Ovary (tissue), 9 donors: ENCODE results near the gene LGI1. TPM values are rescaled to one million over a fixed set of nuclear protein-coding genes. Genes with fewer than 3 reads are reported as not detected.

Experiments used
- DNase-seq, 5 donors: peaks; one replicate each; pipeline ENCODE4 v3.0.0-alpha.2; 2019 to 2020
- H3K27ac ChIP-seq, 2 donors: fragments of 200-600 bp; one replicate each; pipeline versions ENCODE4 v1.5.1 to v1.8.0; 2019 to 2022
- H3K27me3 ChIP-seq: fragments of 200-600 bp; one replicate; pipeline ENCODE4 v1.8.0; 2022
- H3K36me3 ChIP-seq: fragments of 200-600 bp; sonication (generic); one replicate; pipeline ENCODE4 v1.5.1; 2019
- H3K4me1 ChIP-seq: one replicate; pipeline ENCODE4 v1.8.1; 2013; ENCODE audit warnings: mild to moderate bottlenecking, moderate library complexity; ENCODE audit not compliant: insufficient read depth
- H3K4me3 ChIP-seq: fragments of 200-600 bp; sonication (generic); one replicate; pipeline ENCODE4 v1.5.1; 2017
- H3K9me3 ChIP-seq, 2 donors: fragments of 200-600 bp in 1 of 2; sonication (generic) in 1 of 2; one replicate each; pipeline versions ENCODE4 v1.5.1 to v1.8.1; 2013 to 2019; ENCODE audit warnings: mild to moderate bottlenecking in 1 of 2, moderate library complexity in 1 of 2
- CTCF ChIP-seq, 3 donors: fragments of 450-650 bp in 2 of 3; fragments of 200-600 bp in 1 of 3; IDR thresholded peaks; one replicate each; pipeline versions ENCODE4 v1.5.1 to v1.8.0; 2016 to 2022; ENCODE audit warnings: antibody characterized with exemption in 3 of 3, mild to moderate bottlenecking in 1 of 3
- EP300 ChIP-seq: sonication (generic); formaldehyde crosslinking; IDR thresholded peaks from one replicate; pipeline ENCODE4 v1.6.1; 2017; ENCODE audit warnings: antibody characterized with exemption
- POLR2A ChIP-seq: fragments of 450-650 bp; IDR thresholded peaks from one replicate; pipeline ENCODE4 v1.6.1; 2017; ENCODE audit warnings: antibody characterized with exemption, mild to moderate bottlenecking, moderate library complexity
- WGBS, 3 donors: extraction: QIAGEN DNeasy Blood & Tissue Kit in 1 of 3; methylation state at CpG; one replicate each; pipeline versions ENCODE4 v1.1.5 to v1.1.7; 2013 to 2017; 5-methylcytosine and 5-hydroxymethylcytosine counted together
- intact Hi-C, 4 donors: fragments of 100-400 bp; cut with DNase I; formaldehyde crosslinking; loops; one replicate each; pipeline versions ENCODE4 v1.11.0 to v1.15.1; 2022 to 2023
- polyA plus RNA-seq, 2 donors: library from polyadenylated mRNA; stranded (reverse); fragments of 200-250 nt in 1 of 2; fragments of 350-450 nt in 1 of 2; fragmentation: Illumina TruSeq in 1 of 2; extraction: RNeasy Lipid Tissue Mini Kit (QIAGEN cat#74804) in 1 of 2; gene quantifications; one replicate each; pipeline ENCODE4 v1.2.3, GENCODE V29; 2013 to 2014
- total RNA-seq, 7 donors: library from RNA; depleted of rRNA in 2 of 7; stranded (reverse); fragments of >200 nt in 2 of 7; fragmentation: NEBNext Ultra II Directional in 3 of 7; extraction: Animal tissue kit (Norgen Biotek cat#: 25700) in 3 of 7; gene quantifications; one replicate each; pipeline versions ENCODE4 v1.1.0 to v1.2.4, GENCODE V29; 2016 to 2023
- donor health status: DM: no; HTN: no; CAD: no; lungs with moderate emphysema.
- donor health status: DM: no; HTN: no; CAD: no.
- donor health status: Bipolar disorder and iron deficiency.
- donor health status: DM: yes; HTN: yes; CAD: no.
- donor health status: DM: no; HTN: no; CAD: no.
- donor health status: DM: yes; HTN: yes; CAD: no.

Gene LGI1
- total and polyA plus RNA-seq, 9 donors = 0.04 to 2.1 (median 0.38) TPM; not detected in 6

- no peak for TF ChIP-seq POLR2A
- no peak for TF ChIP-seq CTCF (IDR thresholded peaks at IDR 0.05)
- no peak for TF ChIP-seq EP300
- no peaks in the 10 kb centered on the region for H3K9me3 ChIP-seq
- 30 to 38% (median 32%) methylated on average over 4 of the region's 4 CpGs for WGBS, 3 donors
- no peaks in the 10 kb centered on the region for H3K36me3 ChIP-seq
- no peaks in the 10 kb centered on the region for H3K27me3 ChIP-seq
- no peak for DNase-seq
- no peaks in the 10 kb centered on the region for H3K4me1 ChIP-seq
- no peak overlapping the region for H3K4me3 ChIP-seq
- no peak overlapping the region for H3K27ac ChIP-seq
- intact Hi-C loops = no loop called here
Measured at GRCh38 chr10:93746844-93747284, 10.9 kb upstream of the LGI1 start.

- 23 to 30% (median 26%) methylated on average over 5 of the region's 5 CpGs for WGBS, 3 donors
- Histone ChIP-seq H3K9me3 (no peaks in the 10 kb centered on the region), H3K36me3 (no peaks in the 10 kb centered on the region), H3K27ac (no peak overlapping the region), H3K4me1 (no peaks in the 10 kb centered on the region), H3K27me3 (no peaks in the 10 kb centered on the region), H3K4me3 (no peak overlapping the region)
- TF ChIP-seq POLR2A (no peak), CTCF (IDR thresholded peaks at IDR 0.05) (no peak), EP300 (no peak)
- DNase-seq = no peak
- intact Hi-C loops = no loop called here
Measured at GRCh38 chr10:93749218-93749799, 8.4 kb upstream of the LGI1 start.

GRCh38 chr10:93751124-93751523 lies 6.6 kb upstream of the LGI1 start:
- intact Hi-C loops = no loop called here
- H3K36me3 ChIP-seq = no peaks in the 10 kb centered on the region
- no peak for DNase-seq
- 27 to 34% (median 32%) methylated on average over 6 to 7 of the region's 7 CpGs for WGBS, 3 donors
- no peaks in the 10 kb centered on the region for H3K4me1 ChIP-seq
- no peak overlapping the region for H3K27ac ChIP-seq
- no peak overlapping the region for H3K4me3 ChIP-seq
- no peaks in the 10 kb centered on the region for H3K27me3 ChIP-seq
- TF ChIP-seq EP300 (no peak), POLR2A (no peak), CTCF (IDR thresholded peaks at IDR 0.05) (no peak)
- H3K9me3 ChIP-seq = no peaks in the 10 kb centered on the region

GRCh38 chr10:93751832-93752231 lies 5.9 kb upstream of the LGI1 start:
- no peak for DNase-seq
- 3 to 7% (median 6%) methylated on average over 5 of the region's 5 CpGs for WGBS, 3 donors
- Histone ChIP-seq H3K4me3 (no peak overlapping the region), H3K27ac (no peak overlapping the region), H3K4me1 (no peaks in the 10 kb centered on the region), H3K36me3 (no peaks in the 10 kb centered on the region), H3K9me3 (no peaks in the 10 kb centered on the region), H3K27me3 (no peaks in the 10 kb centered on the region)
- TF ChIP-seq CTCF (IDR thresholded peaks at IDR 0.05) (no peak), EP300 (no peak), POLR2A (no peak)
- intact Hi-C loops = no loop called here
